SK-N-SH (cell line): ENCODE measurements around the gene CNST. TPM values are rescaled to one million over a fixed set of nuclear protein-coding genes. Genes with fewer than 3 reads are reported as not detected.
A peak's percentile ranks its signal among the peaks of the same experiment; 100 is the strongest.
"Not testable (repeated sequence)": the region's sequence is repeated elsewhere in the genome, so short reads cannot be mapped to it uniquely, and the experiment has no call there.

Experiments used
- CTCF ChIA-PET: fragments of 300-600, 350-600 bp; formaldehyde crosslinking; extraction: SDS; loops from one replicate; lab custom pipeline; 2021; lab: Yijun Ruan, JAX
- POLR2A ChIA-PET: fragments of 350-600 bp; sonication (Branson Sonifier 250); formaldehyde crosslinking; extraction: SDS; loops from one replicate; lab custom pipeline; 2020; ENCODE audit warnings: antibody characterized with exemption, inconsistent platforms; lab: Yijun Ruan, JAX
- DNase-seq: peaks from one replicate; pipeline ENCODE4 v3.0.0; 2012
- H2AFZ ChIP-seq: fragments of 200-600 bp; sonication (generic); 2 replicates; pipeline ENCODE4 v1.8.1; 2016; ENCODE audit warnings: antibody characterized with exemption, mild to moderate bottlenecking, low read depth
- H3F3A ChIP-seq: fragments of 200-600 bp; sonication (generic); replicated peaks from 2 replicates; pipeline ENCODE3; 2016; ENCODE audit warnings: antibody characterized with exemption, mild to moderate bottlenecking; ENCODE audit not compliant: insufficient read depth
- H3K27ac ChIP-seq, 2 experiments: fragments of 200-500 bp in 1 of 2; fragments of 200-600 bp in 1 of 2; sonication (Bioruptor generic) in 1 of 2; sonication (generic), shearing (Covaris generic) in 1 of 2; 2 replicates each; pipeline versions ENCODE4 v1.5.1 to v1.6.1; 2014 to 2016; ENCODE audit warnings: low read depth in 2 of 2, inconsistent platforms in 1 of 2, low read length in 1 of 2, mild to moderate bottlenecking in 1 of 2, mixed read lengths in 1 of 2
- H3K27me3 ChIP-seq: fragments of 200-600 bp; sonication (generic), shearing (Covaris generic); 2 replicates; pipeline ENCODE4 v1.6.1; 2016; ENCODE audit warnings: mixed run types; ENCODE audit not compliant: insufficient read depth
- H3K36me3 ChIP-seq, 2 experiments: fragments of 200-500 bp in 1 of 2; fragments of 200-600 bp in 1 of 2; sonication (Bioruptor generic) in 1 of 2; sonication (generic) in 1 of 2; replicated peaks in 1 of 2; 2 replicates each; pipeline versions ENCODE3 to v1.5.1; 2014 to 2016; ENCODE audit warnings: low read length in 1 of 2, mild to moderate bottlenecking in 1 of 2; ENCODE audit not compliant: insufficient read depth in 2 of 2, control insufficient read depth in 1 of 2
- H3K4me1 ChIP-seq, 2 experiments: fragments of 200-500 bp in 1 of 2; fragments of 200-600 bp in 1 of 2; sonication (Bioruptor generic) in 1 of 2; sonication (generic), shearing (Covaris generic) in 1 of 2; 2 replicates each; pipeline versions ENCODE4 v1.5.1 to v1.6.1; 2014 to 2016; ENCODE audit warnings: low read depth in 1 of 2, low read length in 1 of 2, mixed run types in 1 of 2; ENCODE audit not compliant: insufficient read depth in 2 of 2, control insufficient read depth in 1 of 2
- H3K4me2 ChIP-seq: fragments of 200-600 bp; sonication (generic), shearing (Covaris generic); 2 replicates; pipeline ENCODE4 v1.6.1; 2017; ENCODE audit warnings: mixed run types
- H3K4me3 ChIP-seq, 2 experiments: fragments of 200-500 bp in 1 of 2; fragments of 200-600 bp in 1 of 2; sonication (Bioruptor generic) in 1 of 2; sonication (generic), shearing (Covaris generic) in 1 of 2; 2 replicates each; pipeline versions ENCODE4 v1.5.1 to v1.8.1; 2014 to 2016; ENCODE audit warnings: low read depth in 2 of 2, inconsistent platforms in 1 of 2, low read length in 1 of 2, mild to moderate bottlenecking in 1 of 2, mixed read lengths in 1 of 2, moderate library complexity in 1 of 2
- H3K79me2 ChIP-seq: fragments of 200-600 bp; sonication (generic); 2 replicates; pipeline ENCODE4 v1.8.1; 2017; ENCODE audit warnings: mild to moderate bottlenecking; ENCODE audit not compliant: insufficient read depth
- H3K9ac ChIP-seq: fragments of 200-600 bp; sonication (generic); 2 replicates; pipeline ENCODE4 v1.6.1; 2017; ENCODE audit warnings: mixed run types
- H3K9me2 ChIP-seq: fragments of 200-600 bp; sonication (generic); 2 replicates; pipeline ENCODE4 v1.6.1; 2017; ENCODE audit warnings: mixed run types
- H3K9me3 ChIP-seq: fragments of 200-600 bp; sonication (generic); 2 replicates; pipeline ENCODE4 v1.6.1; 2017; ENCODE audit warnings: mixed run types, mild to moderate bottlenecking, moderate library complexity
- H4K20me1 ChIP-seq: fragments of 200-600 bp; sonication (generic); 2 replicates; pipeline ENCODE4 v1.6.1; 2017; ENCODE audit warnings: mild to moderate bottlenecking, mixed run types; ENCODE audit not compliant: insufficient read depth
- EZH2phosphoT487 ChIP-seq: fragments of 200-600 bp; sonication (generic); IDR thresholded peaks from 2 replicates; pipeline ENCODE4 v1.6.1; 2017; ENCODE audit warnings: low read depth, mixed run types, mild to moderate bottlenecking, antibody characterized with exemption, moderate library complexity, borderline replicate concordance
- FOSL2 ChIP-seq: IDR thresholded peaks from 2 replicates; pipeline ENCODE4 v1.4.0; 2012; ENCODE audit warnings: low read depth, mild to moderate bottlenecking, moderate library complexity, borderline replicate concordance
- FOXJ3 ChIP-seq: sonication (generic); formaldehyde crosslinking; IDR thresholded peaks from 2 replicates; pipeline ENCODE4 v1.5.1; 2020; ENCODE audit warnings: mild to moderate bottlenecking, missing genetic modification reagents
- FOXM1 ChIP-seq: IDR thresholded peaks from 2 replicates; pipeline ENCODE4 v1.4.0; 2012; ENCODE audit warnings: low read depth, mild to moderate bottlenecking
- GABPA ChIP-seq: IDR thresholded peaks from 2 replicates; pipeline ENCODE4 v1.4.0; 2012; ENCODE audit warnings: low read depth, mild to moderate bottlenecking
- GATA2 ChIP-seq: sonication (generic); formaldehyde crosslinking; IDR thresholded peaks from 2 replicates; pipeline ENCODE4 v1.5.0; 2020; ENCODE audit warnings: mild to moderate bottlenecking, missing genetic modification reagents
- JUND ChIP-seq: IDR thresholded peaks from 2 replicates; pipeline ENCODE4 v1.4.0; 2012
- MXI1 ChIP-seq: IDR thresholded peaks from 2 replicates; pipeline ENCODE4 v1.6.1; 2012; ENCODE audit warnings: mild to moderate bottlenecking, low read depth, low read length, improper control_type of control experiment
- NFIC ChIP-seq: IDR thresholded peaks from 2 replicates; pipeline ENCODE4 v1.4.0; 2012; ENCODE audit warnings: borderline replicate concordance
- NRF1 ChIP-seq: IDR thresholded peaks from 2 replicates; pipeline ENCODE4 v1.6.1; 2012; ENCODE audit warnings: low read depth, mild to moderate bottlenecking, low read length
- POLR2AphosphoS5 ChIP-seq: IDR thresholded peaks from 2 replicates; pipeline ENCODE4 v1.6.1; 2012; ENCODE audit warnings: low read depth, low read length
- RFX5 ChIP-seq: IDR thresholded peaks from 2 replicates; pipeline ENCODE4 v1.6.1; 2012; ENCODE audit warnings: mild to moderate bottlenecking, improper control_type of control experiment, low read length
- RXRA ChIP-seq: IDR thresholded peaks from 2 replicates; pipeline ENCODE4 v1.4.0; 2012; ENCODE audit warnings: low read depth, mild to moderate bottlenecking, borderline replicate concordance
- SMC3 ChIP-seq: IDR thresholded peaks from 2 replicates; pipeline ENCODE4 v1.6.1; 2012; ENCODE audit warnings: low read depth, low read length, improper control_type of control experiment
- YY1 ChIP-seq: IDR thresholded peaks from 2 replicates; pipeline ENCODE4 v1.4.0; 2012; ENCODE audit warnings: low read depth, mild to moderate bottlenecking
- WGBS: methylation state at CpG from one replicate; pipeline ENCODE4 v1.1.6; 2017; ENCODE audit warnings: low lambda C conversion rate; 5-methylcytosine and 5-hydroxymethylcytosine counted together
- polyA plus RNA-seq, 3 experiments: library from polyadenylated mRNA; depleted of rRNA; stranded (reverse); fragments of >200 nt; gene quantifications; 2 replicates each; pipeline ENCODE4 v1.2.3, GENCODE V29; 2012
- TF ChIP-seq, protein P1 (sequence below): fragments of 150-350 bp; IDR thresholded peaks from 2 replicates; pipeline ENCODE4 v1.6.1; 2017; ENCODE audit warnings: antibody characterized with exemption, low read length, low read depth, borderline replicate concordance
- TF ChIP-seq, protein P2 (sequence below): fragments of 150-350 bp; IDR thresholded peaks from 2 replicates; pipeline ENCODE4 v1.6.1; 2016; ENCODE audit warnings: mild to moderate bottlenecking, low read depth, low read length

The CNST gene
- polyA plus RNA-seq, 1 of the 3 experiments (the other 2 are of a cell fraction): 21.7 TPM

DNA sequence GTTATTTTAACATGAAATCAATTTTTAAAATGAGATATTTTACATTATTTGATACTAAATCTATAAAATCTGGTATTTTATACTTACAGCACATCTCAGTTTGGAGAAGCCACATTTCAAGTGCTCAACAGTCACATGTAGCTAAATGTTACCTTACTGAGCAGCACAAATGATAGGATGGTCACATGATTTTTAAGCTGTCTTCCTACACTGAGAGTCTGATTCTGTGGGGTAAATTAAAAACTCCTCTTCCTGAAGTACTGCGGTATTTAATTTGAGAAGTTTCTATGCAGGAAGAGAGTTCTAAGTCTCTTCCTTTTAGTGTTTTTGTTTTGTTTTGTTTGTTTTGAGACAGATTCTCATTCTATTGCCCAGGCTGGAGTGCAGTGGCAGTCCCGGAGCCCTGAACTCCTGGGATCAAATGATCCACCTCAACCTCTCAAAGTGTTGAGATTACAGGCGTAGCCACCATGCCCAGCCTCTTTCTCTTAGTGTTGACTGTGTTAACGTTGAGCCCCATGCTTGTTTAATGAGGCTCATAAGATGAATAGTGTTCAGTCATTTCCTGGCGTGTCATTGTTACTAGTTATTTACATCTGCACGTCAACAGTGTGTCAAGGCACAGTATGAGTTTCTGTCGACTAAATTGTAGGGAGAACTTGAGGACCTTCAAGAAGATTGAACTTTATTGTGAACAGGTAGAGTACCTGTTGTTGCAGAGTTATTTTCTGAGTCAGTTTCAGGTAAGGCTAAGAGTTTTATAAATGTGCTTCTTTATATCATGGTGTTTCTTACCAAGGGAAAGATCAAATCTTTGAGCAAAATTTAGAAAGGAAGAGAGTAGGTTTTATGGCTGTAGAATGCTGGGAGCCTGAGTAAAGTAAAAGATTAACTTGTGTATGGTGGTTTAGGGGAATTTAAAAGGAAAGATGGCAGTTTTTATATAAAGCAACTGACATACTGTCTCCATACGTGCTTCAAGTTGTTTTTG, 3.3 kb downstream of the CNST start:
- Histone ChIP-seq H3K9me2 (no peaks in the 10 kb centered on the region), H3K27ac (peak overlapping the region in 1 of 2 experiments; percentile 97; a peak in 1 of 4 replicates), H3F3A (peaks cover 21% of the 10 kb centered on the region), H3K9me3 (no peaks in the 10 kb centered on the region)
- no peak for DNase-seq
- TF ChIP-seq FOXM1: no peak
- no peak for TF ChIP-seq GABPA
- TF ChIP-seq, protein P1, sequence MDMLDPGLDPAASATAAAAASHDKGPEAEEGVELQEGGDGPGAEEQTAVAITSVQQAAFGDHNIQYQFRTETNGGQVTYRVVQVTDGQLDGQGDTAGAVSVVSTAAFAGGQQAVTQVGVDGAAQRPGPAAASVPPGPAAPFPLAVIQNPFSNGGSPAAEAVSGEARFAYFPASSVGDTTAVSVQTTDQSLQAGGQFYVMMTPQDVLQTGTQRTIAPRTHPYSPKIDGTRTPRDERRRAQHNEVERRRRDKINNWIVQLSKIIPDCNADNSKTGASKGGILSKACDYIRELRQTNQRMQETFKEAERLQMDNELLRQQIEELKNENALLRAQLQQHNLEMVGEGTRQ: no peak
- TF ChIP-seq POLR2AphosphoS5: no peak
- no peak for TF ChIP-seq RXRA
- no peak for TF ChIP-seq NRF1
- no peak for TF ChIP-seq SMC3
- TF ChIP-seq RFX5: no peak
- TF ChIP-seq NFIC: no peak
- no peak for TF ChIP-seq YY1
- no peak for TF ChIP-seq GATA2 (CRISPR knock-in tag)
- TF ChIP-seq FOSL2: no peak
- TF ChIP-seq, protein P2, sequence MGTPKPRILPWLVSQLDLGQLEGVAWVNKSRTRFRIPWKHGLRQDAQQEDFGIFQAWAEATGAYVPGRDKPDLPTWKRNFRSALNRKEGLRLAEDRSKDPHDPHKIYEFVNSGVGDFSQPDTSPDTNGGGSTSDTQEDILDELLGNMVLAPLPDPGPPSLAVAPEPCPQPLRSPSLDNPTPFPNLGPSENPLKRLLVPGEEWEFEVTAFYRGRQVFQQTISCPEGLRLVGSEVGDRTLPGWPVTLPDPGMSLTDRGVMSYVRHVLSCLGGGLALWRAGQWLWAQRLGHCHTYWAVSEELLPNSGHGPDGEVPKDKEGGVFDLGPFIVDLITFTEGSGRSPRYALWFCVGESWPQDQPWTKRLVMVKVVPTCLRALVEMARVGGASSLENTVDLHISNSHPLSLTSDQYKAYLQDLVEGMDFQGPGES: no peak
- TF ChIP-seq EZH2phosphoT487: no peak
- TF ChIP-seq MXI1: no peak
- TF ChIP-seq JUND: no peak
- no peak for TF ChIP-seq FOXJ3 (CRISPR knock-in tag)
- TF ChIP-seq, all 33 proteins: peak for 0
- H3K27me3 ChIP-seq: no peaks in the 10 kb centered on the region
- POLR2A ChIA-PET: no interaction called here
- H3K4me2 ChIP-seq: peak overlapping the region; percentile 12; the same call in 1 of the 2 replicates
- no peak overlapping the region for H2AFZ ChIP-seq
- H3K4me1 ChIP-seq: peaks cover 6 to 13% of the 10 kb centered on the region in 2 experiments; a peak in 3 of 4 replicates
- peaks cover 96% of the 10 kb centered on the region for H3K79me2 ChIP-seq
- no peak overlapping the region for H3K4me3 ChIP-seq
- CTCF ChIA-PET: no interaction called here
- H3K9ac ChIP-seq: no peak overlapping the region
- WGBS: 78% methylated on average over 8 of the region's 8 CpGs
- no peaks in the 10 kb centered on the region for H4K20me1 ChIP-seq
- H3K36me3 ChIP-seq: peaks cover 0 to 8% of the 10 kb centered on the region in 2 experiments

DNA sequence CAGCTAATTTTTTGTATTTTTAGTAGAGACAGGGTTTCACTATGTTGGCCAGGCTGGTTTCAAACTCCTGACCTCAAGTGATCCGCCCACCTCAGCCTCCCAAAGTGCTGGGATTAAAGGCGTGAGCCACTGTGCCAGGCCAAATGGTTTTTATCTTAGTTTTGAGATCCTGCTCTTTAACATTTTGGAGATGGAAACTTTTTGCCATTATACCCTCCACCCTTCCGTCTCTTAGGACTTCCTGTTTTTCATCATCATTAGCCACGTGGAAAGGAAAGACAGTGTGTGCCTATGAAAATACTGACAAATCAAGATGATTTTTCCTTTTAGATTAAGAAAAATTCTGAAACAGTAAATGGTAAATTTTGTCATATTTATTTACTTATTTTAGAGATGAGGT, 5.1 kb downstream of the CNST start:
- H3K9ac ChIP-seq, H2AFZ ChIP-seq, DNase-seq, H3K27me3 ChIP-seq, H3K9me2 ChIP-seq, POLR2A ChIA-PET, H3K4me3 ChIP-seq, H3K27ac ChIP-seq, H4K20me1 ChIP-seq, H3K9me3 ChIP-seq, H3K4me2 ChIP-seq, H3K36me3 ChIP-seq: not testable (repeated sequence)
- Histone ChIP-seq H3F3A (peaks cover 16% of the 10 kb centered on the region), H3K79me2 (peaks cover 97% of the 10 kb centered on the region), H3K4me1 (peaks cover 6 to 13% of the 10 kb centered on the region in 2 experiments; a peak in 3 of 4 replicates)
- CTCF ChIA-PET: interaction anchor here (1.2 kb wide), 1 partner anchor 74 kb away, joined by 3 read pairs; no protein-coding TSS in a partner anchor
- WGBS: 89% methylated on average over 4 of the region's 4 CpGs
